GM12801 (cell line): ENCODE measurements around the gene TGIF2.

Source experiments
- CTCF ChIP-seq: IDR thresholded peaks from one replicate; pipeline ENCODE4 v1.5.1; 2011; ENCODE audit warnings: control low read depth; ENCODE audit not compliant: insufficient read length; ENCODE audit errors: extremely low read depth

TGIF2 gene

GRCh38 chr20:36578356-36579041, 5.1 kb downstream of the TGIF2 start:
- no peak for TF ChIP-seq CTCF

- no peak for TF ChIP-seq CTCF
These were observed 6.7 kb downstream of the TGIF2 start for GRCh38 chr20:36579996-36580545.

- no peak for TF ChIP-seq CTCF
These were observed 8.9 kb downstream of the TGIF2 start for GRCh38 chr20:36582322-36582721.

GRCh38 chr20:36582821-36583220, 9.4 kb downstream of the TGIF2 start:
- no peak for TF ChIP-seq CTCF

- TF ChIP-seq CTCF, result no peak
These were observed 10.7 kb downstream of the TGIF2 start for GRCh38 chr20:36584018-36584481.

- TF ChIP-seq CTCF, result no peak
These were observed 12.2 kb downstream of the TGIF2 start for GRCh38 chr20:36585410-36586125.

- TF ChIP-seq CTCF, result no peak
These were observed 14.1 kb downstream of the TGIF2 start for GRCh38 chr20:36587388-36588070.
